Thyroid gland (tissue), 4 donors: Measurements from ENCODE around the gene VASN. TPM values are rescaled to one million over a fixed set of nuclear protein-coding genes. Genes with fewer than 3 reads are reported as not detected.

Source experiments
- DNase-seq, 2 donors: peaks; one replicate each; pipeline ENCODE4 v3.0.0-alpha.2; 2019
- H3K27ac ChIP-seq, 3 donors: fragments of 200-600 bp; sonication (generic); 1 replicate in 2 of 3; 2 replicates in 1 of 3; pipeline ENCODE4 v1.5.1; 2016 to 2019; ENCODE audit warnings: mild to moderate bottlenecking in 1 of 3, moderate library complexity in 1 of 3
- H3K27me3 ChIP-seq: fragments of 200-600 bp; sonication (generic); one replicate; pipeline ENCODE4 v1.5.1; 2019
- H3K36me3 ChIP-seq, 2 donors: fragments of 200-600 bp; sonication (generic); one replicate each; pipeline ENCODE4 v1.5.1; 2016 to 2019
- H3K4me1 ChIP-seq, 2 donors: fragments of 200-600 bp; sonication (generic); one replicate each; pipeline ENCODE4 v1.5.1; 2017 to 2019
- H3K4me3 ChIP-seq, 3 donors: fragments of 200-600 bp; sonication (generic); replicated peaks in 1 of 3; 1 replicate in 2 of 3; 2 replicates in 1 of 3; pipeline ENCODE4 v1.5.1; 2016; ENCODE audit warnings: mild to moderate bottlenecking in 1 of 3
- H3K9me3 ChIP-seq: fragments of 200-600 bp; sonication (generic); one replicate; pipeline ENCODE4 v1.5.1; 2017
- CTCF ChIP-seq, 6 experiments: fragments of 200-600 bp in 3 of 6; fragments of 450-650 bp in 3 of 6; sonication (generic) in 3 of 6; IDR thresholded peaks; one replicate each; pipeline ENCODE4 v1.5.1; 2016 to 2019; ENCODE audit warnings: antibody characterized with exemption in 6 of 6, mild to moderate bottlenecking in 2 of 6, inconsistent platforms in 1 of 6, moderate library complexity in 1 of 6
- POLR2A ChIP-seq, 2 donors: fragments of 450-650 bp; IDR thresholded peaks; one replicate each; pipeline ENCODE4 v1.6.1; 2017; ENCODE audit warnings: antibody characterized with exemption in 2 of 2, mild to moderate bottlenecking in 2 of 2, moderate library complexity in 1 of 2
- WGBS, 2 donors: methylation state at CpG; one replicate each; pipeline ENCODE4 v1.1.5; 2017; 5-methylcytosine and 5-hydroxymethylcytosine counted together
- intact Hi-C: fragments of 100-400 bp; cut with DNase I; formaldehyde crosslinking; loops from one replicate; pipeline ENCODE4 v1.15.1; 2023
- total RNA-seq, 4 donors: library from RNA; depleted of rRNA; stranded (reverse); fragments of >200 nt; gene quantifications; one replicate each; pipeline ENCODE4 v1.2.3, GENCODE V29; 2016

Gene VASN
- total RNA-seq, 4 donors from 2014 or later = 21.9 to 47.0 (median 28.8) TPM

- Histone ChIP-seq H3K27ac (no peak overlapping the region), H3K4me3 (no peak overlapping the region), H3K36me3 (peaks cover 5 to 7% of the 10 kb centered on the region in 2 donors), H3K4me1 (peaks cover 10 to 16% of the 10 kb centered on the region in 2 donors), H3K9me3 (no peaks in the 10 kb centered on the region), H3K27me3 (no peaks in the 10 kb centered on the region)
- intact Hi-C loops = no loop called here
- no peak for DNase-seq
- 93 to 94% methylated on average over 4 of the region's 4 CpGs for WGBS, 2 donors
- TF ChIP-seq POLR2A (IDR thresholded peaks at IDR 0.05) (no peak), CTCF (IDR thresholded peaks at IDR 0.05) (no peak)
Observed at GRCh38 chr16:4412854-4413253, 41.2 kb downstream of the VASN start.

GRCh38 chr16:4414187-4414917 lies 42.7 kb downstream of the VASN start:
- peaks cover 4 to 5% of the 10 kb centered on the region in 2 donors for H3K36me3 ChIP-seq
- WGBS, 2 donors = 84 to 86% methylated on average over 7 of the region's 7 CpGs
- H3K27ac ChIP-seq = no peak overlapping the region
- DNase-seq = no peak
- H3K4me3 ChIP-seq = no peak overlapping the region
- H3K27me3 ChIP-seq = no peaks in the 10 kb centered on the region
- TF ChIP-seq CTCF (IDR thresholded peaks at IDR 0.05) = no peak
- TF ChIP-seq POLR2A (IDR thresholded peaks at IDR 0.05) = no peak
- intact Hi-C loops = no loop called here
- no peaks in the 10 kb centered on the region for H3K9me3 ChIP-seq
- H3K4me1 ChIP-seq = peaks cover 10 to 16% of the 10 kb centered on the region in 2 donors

- TF ChIP-seq CTCF (IDR thresholded peaks at IDR 0.05) (no peak), POLR2A (IDR thresholded peaks at IDR 0.05) (no peak)
- Histone ChIP-seq H3K9me3 (no peaks in the 10 kb centered on the region), H3K27ac (peak overlapping the region; percentile 25 to 74 (median 60)), H3K27me3 (no peaks in the 10 kb centered on the region), H3K36me3 (peaks cover 4 to 5% of the 10 kb centered on the region in 2 donors), H3K4me3 (peak overlapping the region; percentile 54 to 95 (median 89)), H3K4me1 (peaks cover 10 to 16% of the 10 kb centered on the region in 2 donors)
- intact Hi-C loops = no loop called here
- WGBS, 2 donors = 25 to 39% methylated on average over 4 to 10 of the region's 44 CpGs
- DNase-seq = peak; percentile 31 to 39
Observed at GRCh38 chr16:4415538-4416199, 44.0 kb downstream of the VASN start.

- intact Hi-C loops = no loop called here
- peak; percentile 97 to 98 for DNase-seq
- Histone ChIP-seq H3K27me3 (no peaks in the 10 kb centered on the region), H3K9me3 (no peaks in the 10 kb centered on the region), H3K4me3 (peak within 1 kb of the TSS; percentile 54 to 95 (median 89)), H3K36me3 (peaks cover 4 to 5% of the 10 kb centered on the region in 2 donors), H3K27ac (peak within 1 kb of the TSS; percentile 25 to 74 (median 60)), H3K4me1 (peaks cover 10 to 16% of the 10 kb centered on the region in 2 donors)
- WGBS, 2 donors = 0% methylated on average over 1 to 9 of the region's 92 CpGs
- TF ChIP-seq POLR2A (IDR thresholded peaks at IDR 0.05) (peak; percentile 52 to 62), CTCF (IDR thresholded peaks at IDR 0.05) (peak in 1 of 6 experiments; percentile 21)
Observed at GRCh38 chr16:4416200-4417032, 44.8 kb downstream of the VASN start, which contains the start of gene CORO7. TSS of gene CORO7 (minus strand) at chr16:4416596. CDS start at chr16:4416518, 78 bp downstream.
